ENCODE data around the gene ZNF503.

- TF ChIP-seq, protein P1, sequence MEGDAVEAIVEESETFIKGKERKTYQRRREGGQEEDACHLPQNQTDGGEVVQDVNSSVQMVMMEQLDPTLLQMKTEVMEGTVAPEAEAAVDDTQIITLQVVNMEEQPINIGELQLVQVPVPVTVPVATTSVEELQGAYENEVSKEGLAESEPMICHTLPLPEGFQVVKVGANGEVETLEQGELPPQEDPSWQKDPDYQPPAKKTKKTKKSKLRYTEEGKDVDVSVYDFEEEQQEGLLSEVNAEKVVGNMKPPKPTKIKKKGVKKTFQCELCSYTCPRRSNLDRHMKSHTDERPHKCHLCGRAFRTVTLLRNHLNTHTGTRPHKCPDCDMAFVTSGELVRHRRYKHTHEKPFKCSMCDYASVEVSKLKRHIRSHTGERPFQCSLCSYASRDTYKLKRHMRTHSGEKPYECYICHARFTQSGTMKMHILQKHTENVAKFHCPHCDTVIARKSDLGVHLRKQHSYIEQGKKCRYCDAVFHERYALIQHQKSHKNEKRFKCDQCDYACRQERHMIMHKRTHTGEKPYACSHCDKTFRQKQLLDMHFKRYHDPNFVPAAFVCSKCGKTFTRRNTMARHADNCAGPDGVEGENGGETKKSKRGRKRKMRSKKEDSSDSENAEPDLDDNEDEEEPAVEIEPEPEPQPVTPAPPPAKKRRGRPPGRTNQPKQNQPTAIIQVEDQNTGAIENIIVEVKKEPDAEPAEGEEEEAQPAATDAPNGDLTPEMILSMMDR (conservative IDR thresholded peaks at IDR 0.05; ENCODE audit: low read depth, low read length): no peak
- no peak for TF ChIP-seq EZH2 (IDR thresholded peaks at IDR 0.05; ENCODE audit: low read length, unreplicated experiment)
- no peak for TF ChIP-seq EZH2phosphoT487 (IDR thresholded peaks at IDR 0.05; ENCODE audit: borderline replicate concordance, low read length)
These were observed 35.3 kb upstream of the ZNF503 start for GRCh38 chr10:75436896-75437295.

All from PC-3 (cell line).